Measurements from ENCODE around the gene PPP5C. TPM values are rescaled to one million over a fixed set of nuclear protein-coding genes. Genes with fewer than 3 reads are reported as not detected.

PPP5C gene
- total RNA-seq, result 48.3 and 72.6 TPM in 2 replicates

GRCh38 chr19:46346821-46347571 is at the start of gene PPP5C:
TSS of gene PPP5C (plus strand) at chr19:46347087. CDS start at chr19:46347097, 10 bp downstream.

GRCh38 chr19:46413262-46414031 is 66.6 kb downstream of the PPP5C start, which contains the start of gene CCDC8:
TSS of gene CCDC8 (minus strand) at chr19:46413564. CDS start at chr19:46412810, 754 bp downstream.

GRCh38 chr19:46428239-46429135 is 81.6 kb downstream of the PPP5C start, which contains the start of gene PNMA8C:
TSS of gene PNMA8C (minus strand) at chr19:46428936. CDS start at chr19:46428359, 577 bp downstream.

Other genes with a start within 250 kb of the PPP5C start
- 0.30 and 0.78 TPM in 2 replicates for gene IGFL3, start 222.4 kb upstream of the PPP5C start, total RNA-seq
- not detected in 2 replicates for gene IGFL2, start 198.8 kb upstream of the PPP5C start, total RNA-seq
- gene IGFL1, start 117.3 kb upstream of the PPP5C start, total RNA-seq, result 0.23 and 0.34 TPM in 2 replicates
- not detected in 2 replicates for gene HIF3A, start 50.0 kb upstream of the PPP5C start, total RNA-seq
- gene CCDC8, start 66.5 kb downstream of the PPP5C start, total RNA-seq, result 16.8 and 27.7 TPM in 2 replicates
- gene PNMA8C, start 81.8 kb downstream of the PPP5C start, total RNA-seq, result not detected in 2 replicates
- gene PNMA8A, start 124.5 kb downstream of the PPP5C start, total RNA-seq, result 0.87 and 1.2 TPM in 2 replicates
- under 0.01 and 0.04 TPM in 2 replicates for gene PNMA8B, start 148.8 kb downstream of the PPP5C start, total RNA-seq